AG04450 (cell line): ENCODE data around the gene MRPL4. TPM values are rescaled to one million over a fixed set of nuclear protein-coding genes. Genes with fewer than 3 reads are reported as not detected.
"Not testable (repeated sequence)": the region's sequence is repeated elsewhere in the genome, so short reads cannot be mapped to it uniquely, and the experiment has no call there.

Experiments
- CTCF ChIA-PET: fragments of 300-600, 350-600 bp; formaldehyde crosslinking; extraction: SDS; loops from one replicate; lab custom pipeline; 2022; ENCODE audit warnings: antibody characterized with exemption, inconsistent platforms; lab: Charles Lee
- POLR2A ChIA-PET: fragments of 350-600 bp; formaldehyde crosslinking; extraction: SDS; loops from one replicate; lab custom pipeline; 2021; ENCODE audit warnings: antibody characterized with exemption, inconsistent platforms; lab: Yijun Ruan, JAX
- DNase-seq: peaks from one replicate; pipeline ENCODE4 v3.0.0-alpha.2; 2011; ENCODE audit warnings: low read depth, low spot score
- H3K27ac ChIP-seq: one replicate; pipeline ENCODE4 v1.5.1; 2012; ENCODE audit warnings: low read depth, low read length, control low read depth
- H3K27me3 ChIP-seq: one replicate; pipeline ENCODE4 v1.6.0; 2012; ENCODE audit warnings: low read length; ENCODE audit not compliant: control insufficient read depth, insufficient read depth
- H3K4me3 ChIP-seq: 2 replicates; pipeline ENCODE4 v1.5.1; 2011; ENCODE audit warnings: mild to moderate bottlenecking, low read depth, low read length, control low read depth
- H3K9me3 ChIP-seq: 2 replicates; pipeline ENCODE4 v1.5.1; 2012; ENCODE audit warnings: low read length; ENCODE audit not compliant: control insufficient read depth, insufficient read depth
- CTCF ChIP-seq: IDR thresholded peaks from 2 replicates; pipeline ENCODE4 v1.5.1; 2011; ENCODE audit warnings: low read depth, low read length, control low read depth, inconsistent platforms
- polyA plus RNA-seq: library from polyadenylated mRNA; depleted of rRNA; stranded (reverse); fragments of >200 nt; gene quantifications from 2 replicates; pipeline ENCODE4 v1.2.3, GENCODE V29; 2011

MRPL4 gene
- polyA plus RNA-seq, 1 experiment = 28.5 TPM

- CTCF ChIA-PET = interaction anchor here (0.6 to 1.5 kb wide), 2 partner anchors 12 to 18 kb away, joined by 3 to 6 read pairs; partner anchors contain the start of gene ICAM5
- no peak for DNase-seq
- POLR2A ChIA-PET = interaction anchor here (1.4 to 1.5 kb wide), 2 partner anchors 8 to 13 kb away, joined by 5 read pairs; partner anchors contain the start of gene ICAM4
These were observed 26.0 kb downstream of the MRPL4 start for GRCh38 chr19:10277795-10278589.

GRCh38 chr19:10278935-10279334, 26.9 kb downstream of the MRPL4 start:
- H3K4me3 ChIP-seq = no peak overlapping the region
- DNase-seq = no peak
- ChIA-PET CTCF (interaction anchor here (0.6 to 0.7 kb wide), 3 partner anchors 55 to 294 kb away, joined by 3 to 6 read pairs (median 3); no protein-coding TSS in a partner anchor), POLR2A (interaction anchor here (1.2 kb wide), 1 partner anchor 8 kb away, joined by 3 read pairs; the partner anchor contains the start of gene ICAM1)
- H3K27ac ChIP-seq = no peak overlapping the region
- H3K27me3 ChIP-seq = no peaks in the 10 kb centered on the region
- H3K9me3 ChIP-seq = no peaks in the 10 kb centered on the region
- TF ChIP-seq CTCF = no peak

More at GRCh38 chr19:10277795-10278589, 26.0 kb downstream of the MRPL4 start:
- no peaks in the 10 kb centered on the region for H3K27me3 ChIP-seq
- H3K9me3 ChIP-seq = no peaks in the 10 kb centered on the region
- no peak for TF ChIP-seq CTCF
- no peak overlapping the region for H3K4me3 ChIP-seq
- H3K27ac ChIP-seq = no peak overlapping the region

- ChIA-PET CTCF (interaction anchor here (0.6 to 1.6 kb wide), 4 partner anchors 13 to 293 kb away, joined by 3 to 6 read pairs (median 4); no protein-coding TSS in a partner anchor), POLR2A (interaction anchor here (1.2 to 1.4 kb wide), 2 partner anchors 9 to 10 kb away, joined by 3 to 5 read pairs; partner anchors contain the start of genes ICAM1 and ICAM5)
- no peak for DNase-seq
- Histone ChIP-seq H3K27me3 (no peaks in the 10 kb centered on the region), H3K27ac (no peak overlapping the region), H3K9me3 (no peaks in the 10 kb centered on the region), H3K4me3 (no peak overlapping the region)
- TF ChIP-seq CTCF = no peak
These were observed 27.9 kb downstream of the MRPL4 start for GRCh38 chr19:10279737-10280442.

- CTCF ChIA-PET, H3K27ac ChIP-seq, H3K4me3 ChIP-seq, H3K9me3 ChIP-seq, H3K27me3 ChIP-seq, DNase-seq: not testable (repeated sequence)
- POLR2A ChIA-PET = interaction anchor here (0.7 kb wide), 1 partner anchor 109 kb away, joined by 6 read pairs; no protein-coding TSS in a partner anchor
These were observed 30.0 kb downstream of the MRPL4 start for GRCh38 chr19:10282043-10282442.

GRCh38 chr19:10283301-10284064, 31.5 kb downstream of the MRPL4 start:
- H3K27ac ChIP-seq = no peak overlapping the region
- no peak overlapping the region for H3K4me3 ChIP-seq
- ChIA-PET POLR2A (no interaction called here), CTCF (no interaction called here)
- H3K27me3 ChIP-seq = no peaks in the 10 kb centered on the region
- no peaks in the 10 kb centered on the region; the same call in 1 of the 2 replicates for H3K9me3 ChIP-seq
- no peak for DNase-seq
- no peak for TF ChIP-seq CTCF
